Right atrium auricular region (tissue), 2 donors: ENCODE measurements around the gene VRK2. TPM values are rescaled to one million over a fixed set of nuclear protein-coding genes. Genes with fewer than 3 reads are reported as not detected.
"Not testable (repeated sequence)": the region's sequence is repeated elsewhere in the genome, so short reads cannot be mapped to it uniquely, and the experiment has no call there.

Experiments used
- DNase-seq: peaks from one replicate; pipeline ENCODE4 v3.0.0-alpha.2; 2019; ENCODE audit warnings: low spot score
- H3K27ac ChIP-seq, 2 donors: fragments of 200-600 bp; sonication (generic); 1 replicate in 1 of 2; 2 replicates in 1 of 2; pipeline ENCODE4 v1.5.1; 2016 to 2019
- H3K27me3 ChIP-seq, 2 donors: fragments of 200-600 bp; sonication (generic); one replicate each; pipeline versions ENCODE4 v1.5.1 to v1.6.0; 2017 to 2019
- H3K36me3 ChIP-seq: fragments of 200-600 bp; sonication (generic); one replicate; pipeline ENCODE4 v1.5.1; 2016
- H3K4me1 ChIP-seq, 2 donors: fragments of 200-600 bp; sonication (generic); one replicate each; pipeline versions ENCODE4 v1.5.1 to v1.6.0; 2017 to 2019
- H3K4me3 ChIP-seq, 2 donors: fragments of 200-600 bp; sonication (generic); 1 replicate in 1 of 2; 2 replicates in 1 of 2; pipeline ENCODE4 v1.5.1; 2017 to 2019; ENCODE audit warnings: mild to moderate bottlenecking in 1 of 2, moderate library complexity in 1 of 2
- H3K9me3 ChIP-seq, 2 donors: fragments of 200-600 bp; sonication (generic); one replicate each; pipeline ENCODE4 v1.5.1; 2019
- total RNA-seq, 2 donors: library from RNA; depleted of rRNA; stranded (reverse); fragments of >200 nt; gene quantifications; one replicate each; pipeline ENCODE4 v1.1.0, GENCODE V29; 2016
- TF ChIP-seq, protein P1 (sequence below), 2 donors: fragments of 200-600 bp; sonication (generic); IDR thresholded peaks; one replicate each; pipeline ENCODE4 v1.5.1; 2019; ENCODE audit warnings: antibody characterized with exemption in 2 of 2

The VRK2 gene
- total RNA-seq, 2 donors from 2014 or later = 14.6 to 15.4 TPM

DNA sequence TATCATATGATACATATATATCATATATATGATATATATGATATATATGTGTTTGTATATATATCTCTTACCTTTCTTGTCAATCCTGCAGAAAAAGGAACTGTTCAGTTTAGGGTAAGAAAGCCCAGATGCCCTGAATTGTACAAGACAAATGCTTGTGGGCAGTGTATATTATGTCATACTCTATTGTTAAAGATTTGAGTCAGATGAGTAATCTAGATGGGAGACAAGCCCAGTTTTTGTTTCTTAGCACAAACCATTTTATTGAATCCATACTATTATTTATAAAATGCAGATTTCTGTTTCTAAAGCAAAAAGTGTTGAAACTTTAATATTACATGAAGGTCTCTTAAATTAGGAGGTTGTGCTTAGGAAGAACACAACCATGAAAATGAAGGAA is 90.6 kb downstream of the VRK2 start:
- no peak for DNase-seq
- TF ChIP-seq, protein P1, sequence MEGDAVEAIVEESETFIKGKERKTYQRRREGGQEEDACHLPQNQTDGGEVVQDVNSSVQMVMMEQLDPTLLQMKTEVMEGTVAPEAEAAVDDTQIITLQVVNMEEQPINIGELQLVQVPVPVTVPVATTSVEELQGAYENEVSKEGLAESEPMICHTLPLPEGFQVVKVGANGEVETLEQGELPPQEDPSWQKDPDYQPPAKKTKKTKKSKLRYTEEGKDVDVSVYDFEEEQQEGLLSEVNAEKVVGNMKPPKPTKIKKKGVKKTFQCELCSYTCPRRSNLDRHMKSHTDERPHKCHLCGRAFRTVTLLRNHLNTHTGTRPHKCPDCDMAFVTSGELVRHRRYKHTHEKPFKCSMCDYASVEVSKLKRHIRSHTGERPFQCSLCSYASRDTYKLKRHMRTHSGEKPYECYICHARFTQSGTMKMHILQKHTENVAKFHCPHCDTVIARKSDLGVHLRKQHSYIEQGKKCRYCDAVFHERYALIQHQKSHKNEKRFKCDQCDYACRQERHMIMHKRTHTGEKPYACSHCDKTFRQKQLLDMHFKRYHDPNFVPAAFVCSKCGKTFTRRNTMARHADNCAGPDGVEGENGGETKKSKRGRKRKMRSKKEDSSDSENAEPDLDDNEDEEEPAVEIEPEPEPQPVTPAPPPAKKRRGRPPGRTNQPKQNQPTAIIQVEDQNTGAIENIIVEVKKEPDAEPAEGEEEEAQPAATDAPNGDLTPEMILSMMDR (IDR thresholded peaks at IDR 0.05) = no peak
- H3K27ac ChIP-seq = no peak overlapping the region
- H3K27me3 ChIP-seq = no peaks in the 10 kb centered on the region
- peaks cover 0 to 10% of the 10 kb centered on the region in 2 donors for H3K4me1 ChIP-seq
- no peak overlapping the region for H3K4me3 ChIP-seq
- peaks cover 7% of the 10 kb centered on the region for H3K36me3 ChIP-seq
- H3K9me3 ChIP-seq = no peaks in the 10 kb centered on the region

DNA sequence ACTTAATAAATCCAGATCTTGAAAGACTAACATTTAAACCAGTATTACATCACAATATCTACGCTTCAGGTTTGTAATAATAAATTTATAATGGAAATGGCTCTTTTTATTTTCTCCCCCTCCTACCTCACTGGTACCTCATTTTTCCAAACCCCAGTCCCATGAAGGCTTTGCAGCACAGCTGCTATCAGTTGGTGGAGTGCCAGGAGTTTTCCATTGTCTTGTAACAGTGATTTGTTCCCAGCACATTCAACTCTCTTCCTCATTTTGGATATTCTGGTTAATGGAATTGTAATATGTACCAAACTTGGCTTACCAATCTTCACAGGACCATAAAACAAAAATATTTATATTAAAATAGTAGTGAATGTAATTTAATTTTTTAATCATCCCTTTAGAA is 91.2 kb downstream of the VRK2 start:
- no peak overlapping the region for H3K4me3 ChIP-seq
- H3K27ac ChIP-seq = no peak overlapping the region
- H3K4me1 ChIP-seq = peaks cover 0 to 10% of the 10 kb centered on the region in 2 donors
- peaks cover under 1% of the 10 kb centered on the region for H3K36me3 ChIP-seq
- no peaks in the 10 kb centered on the region for H3K27me3 ChIP-seq
- TF ChIP-seq, protein P1 (IDR thresholded peaks at IDR 0.05) = no peak
- H3K9me3 ChIP-seq = no peaks in the 10 kb centered on the region
- no peak for DNase-seq

DNA sequence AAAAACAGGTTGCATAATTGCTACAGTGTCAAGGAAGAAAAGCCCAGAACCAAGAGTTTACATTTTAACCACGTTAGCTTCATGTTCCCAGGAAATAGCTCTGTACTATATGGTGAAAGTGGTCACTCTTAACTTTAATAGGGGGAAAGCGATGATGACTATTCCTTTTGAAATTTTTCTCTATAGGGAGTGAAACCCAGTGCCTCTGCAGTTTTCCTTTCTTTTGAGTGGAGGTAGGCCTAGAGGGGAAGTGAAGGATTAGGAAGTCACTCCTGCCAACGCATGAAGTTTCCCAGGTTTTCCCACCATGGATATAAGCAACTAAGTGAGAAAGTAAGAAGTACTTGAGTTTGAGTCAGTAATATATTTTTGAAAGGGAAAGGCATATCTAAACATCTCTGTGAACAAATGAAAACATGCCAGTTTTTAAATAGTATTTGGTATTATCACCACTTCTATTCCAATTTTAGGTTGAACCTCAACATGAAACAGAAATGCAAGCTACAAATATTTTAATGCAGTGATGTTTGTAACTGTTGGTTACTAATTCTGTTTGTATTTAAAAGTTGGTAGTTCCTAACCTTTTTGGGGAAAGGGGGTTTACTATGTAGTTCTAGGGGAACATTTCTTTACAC is 91.9 kb downstream of the VRK2 start:
- DNase-seq = no peak
- no peaks in the 10 kb centered on the region for H3K27me3 ChIP-seq
- no peak overlapping the region for H3K27ac ChIP-seq
- peaks cover 0 to 10% of the 10 kb centered on the region in 2 donors for H3K4me1 ChIP-seq
- H3K9me3 ChIP-seq = no peaks in the 10 kb centered on the region
- no peaks in the 10 kb centered on the region for H3K36me3 ChIP-seq
- TF ChIP-seq, protein P1 (IDR thresholded peaks at IDR 0.05) = no peak
- H3K4me3 ChIP-seq = no peak overlapping the region

DNA sequence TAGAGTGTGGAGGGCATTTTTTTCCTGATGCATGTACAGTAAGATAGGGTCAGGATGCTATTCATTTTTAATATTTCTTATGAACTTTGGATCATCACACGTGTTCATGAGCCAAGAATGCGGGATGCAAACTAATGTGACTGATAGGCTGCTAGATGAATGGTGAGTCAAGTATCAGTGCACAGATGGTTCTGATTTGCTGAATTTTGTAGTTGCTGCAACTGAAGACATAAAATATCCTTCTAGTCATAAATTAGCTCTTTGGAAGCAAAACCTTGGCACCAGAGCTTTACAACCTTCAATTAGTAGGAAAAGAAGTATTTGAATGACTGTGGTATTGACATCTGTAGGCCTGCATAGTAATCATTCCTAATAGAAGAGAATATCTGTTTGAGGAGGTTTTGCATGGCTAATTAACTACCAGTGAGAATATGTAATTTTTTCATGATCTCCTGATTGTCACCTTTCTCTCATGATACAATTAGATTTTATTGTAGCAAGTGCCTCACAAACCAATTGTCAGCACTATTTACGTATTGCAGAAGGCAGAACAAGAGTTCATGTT is 94.0 kb downstream of the VRK2 start:
- Histone ChIP-seq H3K4me1 (peaks cover 0 to 10% of the 10 kb centered on the region in 2 donors), H3K36me3 (no peaks in the 10 kb centered on the region), H3K4me3 (no peak overlapping the region), H3K9me3 (no peaks in the 10 kb centered on the region), H3K27ac (no peak overlapping the region), H3K27me3 (no peaks in the 10 kb centered on the region)
- no peak for DNase-seq
- TF ChIP-seq, protein P1 (IDR thresholded peaks at IDR 0.05) = no peak

DNA sequence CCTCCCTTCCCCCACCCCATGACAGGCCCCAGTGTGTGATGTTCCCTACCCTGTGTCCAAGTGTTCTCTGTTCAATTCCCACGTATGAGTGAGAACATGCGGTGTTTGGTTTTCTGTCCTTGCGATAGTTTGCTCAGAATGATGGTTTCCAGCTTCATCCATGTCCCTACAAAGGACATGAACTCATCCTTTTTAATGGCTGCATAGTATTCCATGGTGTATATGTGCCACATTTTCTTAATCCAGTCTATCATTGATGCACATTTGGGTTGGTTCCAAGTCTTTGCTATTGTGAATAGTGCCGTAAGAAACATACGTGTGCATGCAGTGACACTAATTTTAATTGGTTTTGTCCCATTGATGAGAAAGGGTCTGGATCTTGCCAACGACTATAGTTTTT is 99.2 kb downstream of the VRK2 start:
- not testable (repeated sequence) for H3K27ac ChIP-seq, H3K36me3 ChIP-seq, H3K4me1 ChIP-seq, DNase-seq, H3K27me3 ChIP-seq, H3K9me3 ChIP-seq, H3K4me3 ChIP-seq

DNA sequence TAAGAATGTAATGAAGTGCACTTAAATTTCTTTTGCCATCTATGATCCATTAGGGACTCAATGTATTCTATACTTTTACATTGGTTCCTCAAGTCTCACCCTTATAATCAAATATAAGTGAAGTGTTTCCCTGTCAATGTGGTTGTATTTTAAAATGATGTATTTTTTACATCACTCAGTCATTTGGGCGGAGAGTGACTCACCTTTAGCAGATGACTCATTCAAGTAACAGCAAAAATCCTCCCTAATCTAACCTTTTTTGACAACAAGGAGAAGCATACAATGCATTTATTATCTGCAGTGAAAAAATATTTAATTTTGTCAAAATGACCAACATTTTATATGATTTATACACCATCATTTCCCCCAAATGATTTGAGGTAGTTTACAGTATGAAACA is 100.1 kb downstream of the VRK2 start:
- TF ChIP-seq, protein P1 (IDR thresholded peaks at IDR 0.05) = no peak
- no peaks in the 10 kb centered on the region for H3K27me3 ChIP-seq
- no peaks in the 10 kb centered on the region for H3K36me3 ChIP-seq
- no peaks in the 10 kb centered on the region for H3K4me1 ChIP-seq
- DNase-seq = no peak
- H3K9me3 ChIP-seq = no peaks in the 10 kb centered on the region
- H3K4me3 ChIP-seq = no peak overlapping the region
- H3K27ac ChIP-seq = no peak overlapping the region
